ENCODE measurements around the gene GULP1.
"Not testable (repeated sequence)": the region's sequence is repeated elsewhere in the genome, so short reads cannot be mapped to it uniquely, and the experiment has no call there.

Gene GULP1

DNA sequence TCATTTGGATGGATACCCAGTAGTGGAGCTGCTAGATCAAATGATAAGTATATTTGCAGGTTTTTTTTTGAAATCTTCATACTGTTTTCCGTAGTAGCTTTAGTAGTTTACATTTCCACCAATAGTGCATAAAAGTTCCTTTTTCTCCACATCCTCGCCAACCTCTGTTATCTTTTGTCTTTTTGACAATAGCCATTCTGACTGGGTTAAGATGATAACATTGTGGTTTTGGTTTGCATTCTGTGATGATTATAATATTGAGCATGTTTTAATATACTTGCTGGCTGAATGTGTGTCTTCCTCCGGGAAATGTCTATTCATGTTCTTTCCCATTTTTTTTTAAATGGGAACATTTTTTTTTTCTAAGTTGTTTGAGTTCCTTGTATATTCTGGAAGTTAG lies 260.0 kb downstream of the GULP1 start:
- Mint-ChIP-seq H3K4me1 (no peaks in the 10 kb centered on the region), H3K36me3 (no peaks in the 10 kb centered on the region), H3K27me3 (no peaks in the 10 kb centered on the region), H3K4me3 (no peak overlapping the region), H3K9me3 (no peaks in the 10 kb centered on the region), H3K27ac (no peak overlapping the region)
- CTCF ChIA-PET = no interaction called here
- no peak for DNase-seq

GRCh38 chr2:188557081-188557480 lies 265.4 kb downstream of the GULP1 start:
- Mint-ChIP-seq H3K9me3 (peaks cover 13% of the 10 kb centered on the region), H3K27me3 (no peaks in the 10 kb centered on the region), H3K4me3 (no peak overlapping the region), H3K36me3 (no peaks in the 10 kb centered on the region), H3K27ac (no peak overlapping the region), H3K4me1 (no peaks in the 10 kb centered on the region)
- CTCF ChIA-PET = no interaction called here
- DNase-seq = no peak

DNA sequence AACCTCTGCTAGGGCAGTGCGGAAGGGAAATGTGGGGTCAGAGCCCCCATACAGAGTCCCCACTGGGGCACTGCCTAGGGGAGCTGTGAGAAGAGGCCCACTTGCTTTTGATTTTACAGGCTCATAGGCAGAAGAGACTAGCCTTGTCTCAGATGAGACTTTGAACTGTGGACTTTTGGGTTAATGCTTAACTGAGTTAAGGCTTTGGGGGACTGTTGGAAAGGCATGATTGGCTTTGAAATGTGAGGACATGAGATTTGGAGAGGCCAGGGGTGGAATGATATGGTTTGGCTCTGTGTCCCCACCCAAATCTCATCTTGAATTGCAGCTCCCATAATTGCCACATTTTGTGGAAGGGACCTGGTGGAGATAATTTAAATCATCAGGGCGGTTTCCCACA lies 267.8 kb downstream of the GULP1 start:
- H3K4me1 Mint-ChIP-seq, H3K27me3 Mint-ChIP-seq, H3K36me3 Mint-ChIP-seq, CTCF ChIA-PET, H3K4me3 Mint-ChIP-seq, H3K27ac Mint-ChIP-seq, DNase-seq: not testable (repeated sequence)
- H3K9me3 Mint-ChIP-seq = peaks cover 13% of the 10 kb centered on the region

- CTCF ChIA-PET = no interaction called here
- H3K4me1 Mint-ChIP-seq = no peaks in the 10 kb centered on the region
- H3K27me3 Mint-ChIP-seq = no peaks in the 10 kb centered on the region
- no peak overlapping the region for H3K4me3 Mint-ChIP-seq
- no peaks in the 10 kb centered on the region for H3K36me3 Mint-ChIP-seq
- H3K9me3 Mint-ChIP-seq = peaks cover 13% of the 10 kb centered on the region
- no peak overlapping the region for H3K27ac Mint-ChIP-seq
- no peak for DNase-seq
Measured at GRCh38 chr2:188561473-188561979, 269.9 kb downstream of the GULP1 start.

DNA sequence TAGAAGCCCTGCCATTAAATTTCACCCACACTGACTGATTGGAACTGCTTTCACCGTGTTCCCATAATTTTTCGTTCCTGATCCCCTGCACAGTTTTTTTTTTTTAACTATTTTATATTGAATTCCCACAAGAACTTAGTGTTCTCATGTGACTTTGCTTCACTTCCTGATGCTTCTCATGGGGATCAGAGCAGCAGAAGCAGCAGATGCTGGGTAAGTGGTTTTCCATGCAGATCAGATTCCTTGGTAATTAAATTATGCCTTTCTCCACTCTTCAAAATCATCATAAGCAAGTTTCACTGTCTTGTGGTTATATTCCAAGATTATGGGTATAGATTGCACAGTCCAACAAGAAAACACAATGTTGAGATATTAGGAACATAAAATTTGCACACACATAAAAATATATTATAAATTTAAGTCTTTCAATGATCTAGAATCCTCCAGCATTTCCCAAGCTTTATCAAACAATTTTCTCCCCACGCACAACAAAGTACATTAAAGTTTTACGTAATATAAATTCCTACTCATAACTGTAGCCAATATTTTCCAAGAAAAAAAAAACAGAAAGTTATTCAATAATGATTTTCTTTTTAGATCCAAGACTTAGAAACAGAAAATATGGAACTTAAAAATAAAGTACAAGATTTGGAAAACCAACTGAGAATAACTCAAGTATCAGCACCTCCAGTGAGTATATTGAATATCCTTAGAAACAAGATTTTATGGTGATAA lies 277.9 kb downstream of the GULP1 start:
- no peak overlapping the region for H3K27ac Mint-ChIP-seq
- no peak overlapping the region for H3K4me3 Mint-ChIP-seq
- CTCF ChIA-PET = no interaction called here
- no peak for DNase-seq
- H3K36me3 Mint-ChIP-seq = no peaks in the 10 kb centered on the region
- no peaks in the 10 kb centered on the region for H3K4me1 Mint-ChIP-seq
- no peaks in the 10 kb centered on the region for H3K27me3 Mint-ChIP-seq
- no peaks in the 10 kb centered on the region for H3K9me3 Mint-ChIP-seq

GRCh38 chr2:188570370-188570769 lies 278.7 kb downstream of the GULP1 start:
- no peaks in the 10 kb centered on the region for H3K27me3 Mint-ChIP-seq
- no peak for DNase-seq
- no peak overlapping the region for H3K27ac Mint-ChIP-seq
- no peaks in the 10 kb centered on the region for H3K4me1 Mint-ChIP-seq
- no peaks in the 10 kb centered on the region for H3K36me3 Mint-ChIP-seq
- no peaks in the 10 kb centered on the region for H3K9me3 Mint-ChIP-seq
- CTCF ChIA-PET = no interaction called here
- no peak overlapping the region for H3K4me3 Mint-ChIP-seq

DNA sequence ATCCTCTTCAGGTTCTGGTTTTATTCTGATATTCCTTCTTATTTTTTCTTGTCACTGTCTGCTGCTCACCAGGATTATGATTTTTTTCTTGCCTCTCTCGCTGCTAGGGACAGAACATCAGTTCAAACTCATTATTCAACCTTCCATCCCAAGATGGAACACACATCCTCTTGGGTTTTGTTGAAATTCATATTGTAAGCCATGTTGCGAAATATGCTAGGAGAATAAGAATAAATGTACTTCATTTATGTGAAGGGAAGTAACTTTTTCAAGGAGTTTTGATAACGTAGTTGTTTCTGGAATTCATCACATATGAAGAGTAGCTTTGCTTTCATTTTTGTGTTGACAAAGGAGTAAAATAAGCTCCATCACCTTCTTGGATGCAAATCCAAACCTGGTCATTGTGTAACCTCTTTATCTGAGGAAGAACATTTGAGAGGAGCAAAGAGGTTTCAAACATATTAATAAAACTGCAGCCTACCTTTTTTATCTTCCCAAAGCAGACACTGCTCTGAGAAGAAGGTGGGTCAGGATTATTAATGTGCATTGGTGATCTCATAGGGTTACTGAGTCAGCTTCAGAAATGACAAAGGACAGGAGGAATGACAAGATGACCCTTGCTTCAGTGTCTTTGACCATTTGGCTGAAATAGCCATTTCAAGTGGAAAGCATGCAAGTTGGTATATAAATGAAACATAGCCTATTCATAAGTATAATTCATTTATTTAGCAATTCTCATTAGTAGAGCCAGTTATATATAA lies 280.0 kb downstream of the GULP1 start:
- Mint-ChIP-seq H3K36me3 (no peaks in the 10 kb centered on the region), H3K27ac (no peak overlapping the region), H3K9me3 (no peaks in the 10 kb centered on the region), H3K4me1 (no peaks in the 10 kb centered on the region), H3K27me3 (no peaks in the 10 kb centered on the region), H3K4me3 (no peak overlapping the region)
- DNase-seq = no peak
- CTCF ChIA-PET = no interaction called here

- CTCF ChIA-PET = no interaction called here
- H3K9me3 Mint-ChIP-seq = no peaks in the 10 kb centered on the region
Measured at GRCh38 chr2:188572592-188572991, 280.9 kb downstream of the GULP1 start.

DNA sequence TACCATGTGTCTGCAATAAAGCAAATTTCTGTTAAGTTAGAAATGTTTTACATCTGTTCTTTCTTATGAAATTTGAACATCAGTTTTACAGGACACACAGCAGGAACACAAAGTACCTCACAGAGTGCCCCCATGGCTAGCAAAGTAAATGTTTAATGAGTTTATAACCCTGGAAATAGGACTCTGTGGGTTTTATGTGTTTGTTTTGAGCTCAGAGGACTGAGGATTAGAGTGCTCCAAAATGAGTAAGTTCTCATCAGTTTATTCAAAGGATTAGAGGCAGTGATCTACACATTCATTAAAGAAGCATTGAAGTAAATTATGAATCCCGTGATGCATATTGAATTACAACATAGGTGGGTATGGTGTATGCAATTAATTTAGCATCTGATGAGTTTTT lies 281.8 kb downstream of the GULP1 start:
- no peak overlapping the region for H3K4me3 Mint-ChIP-seq
- no peak overlapping the region for H3K27ac Mint-ChIP-seq
- CTCF ChIA-PET = no interaction called here
- no peaks in the 10 kb centered on the region for H3K36me3 Mint-ChIP-seq
- no peaks in the 10 kb centered on the region for H3K4me1 Mint-ChIP-seq
- DNase-seq = no peak
- no peaks in the 10 kb centered on the region for H3K27me3 Mint-ChIP-seq
- H3K9me3 Mint-ChIP-seq = no peaks in the 10 kb centered on the region

More at GRCh38 chr2:188572592-188572991, 280.9 kb downstream of the GULP1 start:
- no peak overlapping the region for H3K4me3 Mint-ChIP-seq
- no peaks in the 10 kb centered on the region for H3K36me3 Mint-ChIP-seq
- H3K27me3 Mint-ChIP-seq = no peaks in the 10 kb centered on the region
- H3K4me1 Mint-ChIP-seq = no peaks in the 10 kb centered on the region
- H3K27ac Mint-ChIP-seq = no peak overlapping the region
- no peak for DNase-seq

DNA sequence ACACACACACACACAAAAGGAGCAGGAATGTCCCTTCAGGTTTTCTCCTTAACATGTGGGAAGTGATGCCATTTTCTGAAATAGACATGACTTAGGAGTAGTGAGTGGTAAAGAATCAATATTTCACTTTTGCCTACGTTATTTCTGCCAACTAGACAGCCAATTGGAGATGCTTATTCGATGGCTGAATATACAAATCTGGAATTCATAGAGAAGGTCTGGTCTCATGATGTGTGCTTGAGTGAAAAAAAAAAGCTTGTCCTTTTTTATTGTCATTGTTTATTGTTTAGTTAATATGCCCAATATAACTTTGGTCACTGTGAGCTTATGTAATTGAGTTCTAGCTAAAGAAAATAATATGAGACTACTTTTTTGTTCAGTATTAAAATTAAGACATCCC lies 284.3 kb downstream of the GULP1 start:
- DNase-seq = no peak
- H3K27me3 Mint-ChIP-seq = no peaks in the 10 kb centered on the region
- H3K9me3 Mint-ChIP-seq = no peaks in the 10 kb centered on the region
- CTCF ChIA-PET = no interaction called here
- H3K36me3 Mint-ChIP-seq = no peaks in the 10 kb centered on the region
- H3K4me3 Mint-ChIP-seq = no peak overlapping the region
- H3K27ac Mint-ChIP-seq = no peak overlapping the region
- no peaks in the 10 kb centered on the region for H3K4me1 Mint-ChIP-seq

- CTCF ChIA-PET = no interaction called here
- Mint-ChIP-seq H3K9me3 (no peaks in the 10 kb centered on the region), H3K36me3 (no peaks in the 10 kb centered on the region), H3K27ac (no peak overlapping the region), H3K4me1 (no peaks in the 10 kb centered on the region), H3K4me3 (no peak overlapping the region), H3K27me3 (no peaks in the 10 kb centered on the region)
- DNase-seq = no peak
Measured at GRCh38 chr2:188576651-188577050, 285.0 kb downstream of the GULP1 start.

DNA sequence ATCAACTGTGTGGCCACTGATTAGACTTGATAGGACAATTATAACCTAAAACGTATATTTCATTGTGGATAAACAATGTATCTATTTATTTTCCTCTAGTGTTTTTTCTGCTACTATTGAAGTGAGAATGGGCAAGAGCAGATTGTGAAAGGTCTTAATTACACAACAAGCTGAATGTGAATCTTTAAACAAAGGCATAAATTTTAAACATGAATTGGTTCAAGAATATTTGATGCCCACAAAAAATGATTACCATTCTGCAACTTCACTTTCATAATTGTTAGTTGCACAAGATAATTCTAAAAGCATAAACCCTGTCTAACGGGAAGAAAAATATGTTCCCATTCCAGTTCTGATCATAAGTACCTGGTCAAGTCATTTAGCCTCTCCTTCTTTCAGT lies 285.6 kb downstream of the GULP1 start:
- H3K9me3 Mint-ChIP-seq = no peaks in the 10 kb centered on the region
- no peak overlapping the region for H3K27ac Mint-ChIP-seq
- DNase-seq = no peak
- H3K4me1 Mint-ChIP-seq = no peaks in the 10 kb centered on the region
- CTCF ChIA-PET = no interaction called here
- H3K4me3 Mint-ChIP-seq = no peak overlapping the region
- no peaks in the 10 kb centered on the region for H3K36me3 Mint-ChIP-seq
- no peaks in the 10 kb centered on the region for H3K27me3 Mint-ChIP-seq

DNA sequence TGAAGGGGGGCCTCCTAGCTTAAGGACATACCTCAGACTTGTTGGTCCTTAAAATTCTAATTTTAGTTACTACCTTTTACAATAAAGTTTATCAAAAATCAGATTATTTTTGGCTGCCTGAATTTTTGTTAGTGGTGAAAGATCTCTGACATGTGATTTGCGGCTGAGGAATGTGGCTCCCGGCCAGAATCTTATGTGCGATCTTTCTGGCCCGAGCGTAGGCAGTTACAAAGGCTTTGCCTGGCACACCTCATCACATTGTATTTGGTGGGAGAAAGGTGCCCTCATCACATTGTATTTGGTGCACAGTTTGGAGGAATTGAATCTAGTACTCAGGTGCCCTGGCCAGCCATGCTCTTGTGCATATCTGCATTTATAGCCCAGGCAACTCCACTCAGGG lies 289.1 kb downstream of the GULP1 start:
- DNase-seq = no peak
- Mint-ChIP-seq H3K27ac (no peak overlapping the region), H3K4me3 (no peak overlapping the region), H3K4me1 (no peaks in the 10 kb centered on the region), H3K9me3 (no peaks in the 10 kb centered on the region), H3K27me3 (no peaks in the 10 kb centered on the region), H3K36me3 (no peaks in the 10 kb centered on the region)
- CTCF ChIA-PET = no interaction called here

GRCh38 chr2:188582211-188582610 lies 290.5 kb downstream of the GULP1 start:
- H3K27me3 Mint-ChIP-seq = no peaks in the 10 kb centered on the region
- no peak for DNase-seq
- CTCF ChIA-PET = no interaction called here
- H3K36me3 Mint-ChIP-seq = no peaks in the 10 kb centered on the region
- H3K4me1 Mint-ChIP-seq = no peaks in the 10 kb centered on the region
- H3K9me3 Mint-ChIP-seq = no peaks in the 10 kb centered on the region
- H3K27ac Mint-ChIP-seq = no peak overlapping the region
- H3K4me3 Mint-ChIP-seq = no peak overlapping the region

- Mint-ChIP-seq H3K27me3 (no peaks in the 10 kb centered on the region), H3K4me3 (no peak overlapping the region), H3K9me3 (no peaks in the 10 kb centered on the region), H3K4me1 (no peaks in the 10 kb centered on the region), H3K36me3 (no peaks in the 10 kb centered on the region), H3K27ac (no peak overlapping the region)
- no peak for DNase-seq
- CTCF ChIA-PET = no interaction called here
Measured at GRCh38 chr2:188588235-188588634, 296.6 kb downstream of the GULP1 start.
